Glomerular endothelial cell (primary cell): Measurements from ENCODE around the gene GRPEL1. TPM values are rescaled to one million over a fixed set of nuclear protein-coding genes. Genes with fewer than 3 reads are reported as not detected.

ENCODE experiments used
- total RNA-seq: library from RNA; depleted of rRNA; stranded (reverse); fragments of >200 nt; gene quantifications from 2 replicates; pipeline ENCODE4 v1.2.3, GENCODE V29; 2015

The GRPEL1 gene
- total RNA-seq, 1 donor from 2014 or later = 31.7 TPM

Other genes starting within 250 kb of the GRPEL1 start
- gene TBC1D14, start 158.2 kb downstream of the GRPEL1 start, total RNA-seq = 21.6 and 22.0 TPM in 2 replicates
- gene TADA2B, start 24.7 kb downstream of the GRPEL1 start, total RNA-seq = 10.6 and 15.9 TPM in 2 replicates
- 0.05 and 0.64 TPM in 2 replicates for gene SORCS2, start 124.5 kb upstream of the GRPEL1 start, total RNA-seq